Spleen (tissue), 11 donors: ENCODE measurements around the gene CRTC2. TPM values are rescaled to one million over a fixed set of nuclear protein-coding genes. Genes with fewer than 3 reads are reported as not detected.

Experiments
- DNase-seq: peaks from one replicate; pipeline ENCODE4 v3.0.0-alpha.2; 2020
- H3K27ac ChIP-seq, 8 donors: fragments of 200-600 bp; sonication (generic) in 7 of 8; 1 replicate in 4 of 8; 2 replicates in 4 of 8; pipeline versions ENCODE4 v1.5.0 to v1.8.0; 2016 to 2021; ENCODE audit warnings: inconsistent platforms in 4 of 8, mild to moderate bottlenecking in 4 of 8, moderate library complexity in 1 of 8
- H3K27me3 ChIP-seq, 7 donors: fragments of 200-600 bp; sonication (generic) in 6 of 7; replicated peaks in 1 of 7; 1 replicate in 4 of 7; 2 replicates in 3 of 7; pipeline versions ENCODE4 v1.5.0 to v1.8.0; 2016 to 2021; ENCODE audit warnings: inconsistent platforms in 3 of 7, mild to moderate bottlenecking in 1 of 7
- H3K36me3 ChIP-seq, 6 donors: fragments of 200-600 bp; sonication (generic) in 5 of 6; 1 replicate in 4 of 6; 2 replicates in 2 of 6; pipeline versions ENCODE4 v1.5.0 to v1.8.0; 2016 to 2021; ENCODE audit warnings: inconsistent platforms in 2 of 6
- H3K4me1 ChIP-seq, 6 donors: fragments of 200-600 bp; sonication (generic) in 5 of 6; 1 replicate in 3 of 6; 2 replicates in 3 of 6; pipeline versions ENCODE4 v1.5.0 to v1.8.0; 2016 to 2021; ENCODE audit warnings: inconsistent platforms in 3 of 6
- H3K4me3 ChIP-seq, 8 donors: fragments of 200-600 bp; sonication (generic) in 7 of 8; 1 replicate in 4 of 8; 2 replicates in 4 of 8; pipeline versions ENCODE4 v1.5.0 to v1.8.0; 2016 to 2021; ENCODE audit warnings: inconsistent platforms in 4 of 8, mild to moderate bottlenecking in 4 of 8, moderate library complexity in 2 of 8
- H3K9me3 ChIP-seq, 8 donors: fragments of 200-600 bp; sonication (generic) in 7 of 8; 1 replicate in 4 of 8; 2 replicates in 4 of 8; pipeline versions ENCODE4 v1.5.0 to v1.8.0; 2016 to 2021; ENCODE audit warnings: inconsistent platforms in 4 of 8
- CTCF ChIP-seq, 11 experiments: fragments of 200-600 bp in 7 of 11; fragments of 450-650 bp in 4 of 11; sonication (generic) in 4 of 11; IDR thresholded peaks in 8 of 11; conservative IDR thresholded peaks in 3 of 11; 1 replicate in 7 of 11; 2 replicates in 4 of 11; pipeline versions ENCODE4 v1.4.0 to v1.8.0; 2016 to 2021; ENCODE audit warnings: antibody characterized with exemption in 11 of 11, inconsistent platforms in 4 of 11, mild to moderate bottlenecking in 1 of 11
- POLR2A ChIP-seq, 3 donors: fragments of 450-650 bp; IDR thresholded peaks; one replicate each; pipeline ENCODE4 v1.5.1; 2017; ENCODE audit warnings: antibody characterized with exemption in 3 of 3, mild to moderate bottlenecking in 1 of 3
- POLR2AphosphoS5 ChIP-seq, 3 donors: sonication (generic); formaldehyde crosslinking; IDR thresholded peaks; one replicate each; pipeline ENCODE4 v1.5.1; 2017; ENCODE audit warnings: antibody characterized with exemption in 3 of 3
- WGBS, 5 donors: extraction: QIAGEN DNeasy Blood & Tissue Kit in 3 of 5; methylation state at CpG; one replicate each; pipeline versions ENCODE4 v1.1.5 to v1.1.7; 2013 to 2018; 5-methylcytosine and 5-hydroxymethylcytosine counted together
- intact Hi-C: fragments of 100-400 bp; cut with DNase I; formaldehyde crosslinking; loops from one replicate; pipeline ENCODE4 v1.15.0; 2023; ENCODE audit warnings: low total_unique reads
- polyA plus RNA-seq, 3 donors: library from polyadenylated mRNA; stranded (reverse); fragments of 200-250 nt; gene quantifications; one replicate each; pipeline ENCODE4 v1.2.1, GENCODE V29; 2013
- total RNA-seq, 7 donors: library from RNA; depleted of rRNA in 3 of 7; stranded (reverse); fragments of >200 nt in 3 of 7; fragmentation: NEBNext Ultra II Directional in 4 of 7; extraction: Animal tissue kit (Norgen Biotek cat#: 25700) in 4 of 7; gene quantifications; one replicate each; pipeline versions ENCODE4 v1.1.0 to v1.2.1, GENCODE V29; 2016 to 2021
- donor health status: healthy with polysubstance abuse.
- donor health status: DM: no; HTN: no; CAD: no; lungs with moderate emphysema.
- donor health status: DM: no; HTN: no; CAD: no.
- donor health status: Bipolar disorder and iron deficiency.
- donor health status: healthy.
- donor health status: DM: no; HTN: no; CAD: no.
- donor health status: DM: yes; HTN: yes; CAD: no.

Gene CRTC2
- total and polyA plus RNA-seq, 10 donors, result 34.8 to 80.1 (median 69.5) TPM

GRCh38 chr1:153945131-153945794 is 13.1 kb downstream of the CRTC2 start:
- intact Hi-C loops, result no loop called here
- Histone ChIP-seq H3K4me3 (peak overlapping the region; percentile 74 to 99 (median 90)), H3K27me3 (no peaks in the 10 kb centered on the region), H3K4me1 (peaks cover 14 to 90% (median 49%) of the 10 kb centered on the region in 6 donors), H3K36me3 (peaks cover 0 to 73% (median 65%) of the 10 kb centered on the region in 6 donors), H3K9me3 (no peaks in the 10 kb centered on the region), H3K27ac (peak overlapping the region; percentile 96 to 100 (median 99))
- peak; percentile 95 for DNase-seq
- no peak for TF ChIP-seq CTCF (IDR thresholded peaks at IDR 0.05 in 8 of 11, conservative IDR thresholded peaks at IDR 0.05 in 3 of 11)
- peak; percentile 53 to 80 (median 57) for TF ChIP-seq POLR2AphosphoS5 (IDR thresholded peaks at IDR 0.05)
- WGBS, 5 donors, result 1 to 9% (median 4%) methylated on average over 10 to 12 of the region's 12 CpGs

DNA sequence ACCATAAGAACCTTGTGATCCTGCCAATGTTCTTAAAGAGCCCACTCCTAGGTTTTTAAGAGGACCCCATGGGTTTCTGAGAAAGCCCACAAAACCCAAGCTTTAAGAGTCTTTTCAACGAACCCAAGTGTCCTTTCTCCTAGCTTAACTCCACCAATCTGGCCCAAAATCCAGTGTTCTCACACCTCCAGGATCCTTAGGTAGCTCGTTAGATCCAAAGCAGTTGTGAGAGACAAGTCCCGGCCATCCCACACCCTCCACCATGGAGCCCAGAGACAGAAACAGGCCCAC is 13.6 kb downstream of the CRTC2 start:
- whole genome bisulfite sequencing, 5 donors, result 8 to 18% (median 11%) methylated on average over 3 of the region's 3 CpGs
- Histone ChIP-seq H3K9me3 (no peaks in the 10 kb centered on the region), H3K36me3 (peaks cover 0 to 73% (median 65%) of the 10 kb centered on the region in 6 donors), H3K27ac (peak overlapping the region; percentile 96 to 100 (median 99)), H3K27me3 (no peaks in the 10 kb centered on the region), H3K4me3 (peak overlapping the region; percentile 74 to 99 (median 90)), H3K4me1 (peaks cover 14 to 85% (median 47%) of the 10 kb centered on the region in 6 donors)
- no peak for TF ChIP-seq POLR2AphosphoS5 (IDR thresholded peaks at IDR 0.05)
- TF ChIP-seq POLR2A (IDR thresholded peaks at IDR 0.05), result no peak
- TF ChIP-seq CTCF (IDR thresholded peaks at IDR 0.05 in 8 of 11, conservative IDR thresholded peaks at IDR 0.05 in 3 of 11), result no peak
- intact Hi-C loops, result no loop called here
- no peak for DNase-seq

- peak; percentile 87 for DNase-seq
- 69 to 84% (median 75%) methylated on average over 11 to 15 of the region's 15 CpGs for WGBS, 5 donors
- no peak for TF ChIP-seq CTCF (IDR thresholded peaks at IDR 0.05 in 8 of 11, conservative IDR thresholded peaks at IDR 0.05 in 3 of 11)
- no peak for TF ChIP-seq POLR2A (IDR thresholded peaks at IDR 0.05)
- peak in 2 of 3 donors; percentile 26 to 48 for TF ChIP-seq POLR2AphosphoS5 (IDR thresholded peaks at IDR 0.05)
- H3K27me3 ChIP-seq, result no peaks in the 10 kb centered on the region
- H3K36me3 ChIP-seq, result peaks cover 0 to 73% (median 66%) of the 10 kb centered on the region in 6 donors
- H3K9me3 ChIP-seq, result no peaks in the 10 kb centered on the region
- peak overlapping the region; percentile 96 to 100 (median 99) for H3K27ac ChIP-seq
- intact Hi-C loops, result no loop called here
- peak overlapping the region in 7 of 8 donors; percentile 81 to 99 (median 91) for H3K4me3 ChIP-seq
- peaks cover 14 to 80% (median 47%) of the 10 kb centered on the region in 6 donors for H3K4me1 ChIP-seq
Measured at GRCh38 chr1:153944005-153944826, 14.2 kb downstream of the CRTC2 start.
